Measurements from ENCODE around the gene PPP2R5A. TPM values are rescaled to one million over a fixed set of nuclear protein-coding genes. Genes with fewer than 3 reads are reported as not detected.
"Not testable (repeated sequence)": the region's sequence is repeated elsewhere in the genome, so short reads cannot be mapped to it uniquely, and the experiment has no call there.

Gene PPP2R5A
- polyA plus RNA-seq, 3 donors, result 29.4 to 33.9 (median 30.2) TPM

DNA sequence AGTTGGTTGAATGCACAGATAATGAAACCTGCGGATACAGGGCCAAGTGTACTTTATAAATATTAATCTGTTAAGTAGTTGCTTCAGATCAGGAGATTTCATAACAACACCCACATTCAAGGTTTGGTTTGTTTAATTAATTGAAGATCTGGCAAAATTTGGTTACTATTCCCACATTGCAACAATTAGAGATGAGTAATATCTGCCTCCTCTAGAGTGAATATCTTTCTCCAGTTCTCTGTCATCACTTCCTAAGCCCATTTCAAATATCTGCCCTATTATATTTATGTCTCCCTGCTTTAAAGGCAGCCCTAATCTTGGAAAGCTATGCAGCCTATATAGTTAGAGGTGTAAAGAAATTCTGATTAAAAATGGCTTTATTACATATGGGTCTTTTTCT, 61.4 kb downstream of the PPP2R5A start:
- no peak for DNase-seq

- no peak for DNase-seq
Measured at GRCh38 chr1:212351588-212352362, 66.6 kb downstream of the PPP2R5A start.

GRCh38 chr1:212353181-212353580, 68.0 kb downstream of the PPP2R5A start:
- no peak for DNase-seq

GRCh38 chr1:212354464-212354863, 69.3 kb downstream of the PPP2R5A start:
- DNase-seq, result no peak

DNA sequence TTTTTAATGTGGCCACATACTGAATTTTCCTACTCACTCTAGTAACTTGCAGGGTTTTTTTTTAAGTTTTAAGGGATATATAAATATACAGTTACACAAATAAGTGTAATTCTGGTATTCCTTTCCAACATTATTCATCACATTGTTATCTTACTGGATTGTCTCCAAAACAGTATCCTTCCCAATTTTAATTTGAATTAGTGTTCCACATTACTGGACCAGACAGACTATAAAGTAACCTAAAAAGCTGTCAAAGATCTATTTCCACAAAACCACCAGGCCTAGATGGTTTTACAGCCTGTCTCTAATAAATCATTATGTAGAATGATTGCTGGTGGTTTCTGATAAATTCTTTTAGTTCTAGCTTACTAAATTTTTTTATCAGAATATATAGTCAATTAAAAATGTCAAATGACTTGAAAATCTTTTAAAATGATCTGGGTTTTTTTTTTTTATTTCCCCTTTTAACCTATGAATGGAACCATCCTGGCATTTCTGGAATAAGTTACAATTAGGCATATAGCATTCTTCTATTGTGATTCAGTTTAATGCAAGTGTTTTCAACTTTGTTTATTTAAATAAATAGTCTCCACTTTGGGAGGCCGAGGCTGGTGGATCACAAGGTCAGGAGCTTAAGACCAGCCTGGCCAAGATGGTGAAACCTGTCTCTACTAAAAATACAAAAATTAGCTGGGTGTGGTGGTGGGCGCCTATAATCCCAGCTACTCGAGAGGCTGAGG, 70.2 kb downstream of the PPP2R5A start:
- peak; percentile 12 for DNase-seq

DNA sequence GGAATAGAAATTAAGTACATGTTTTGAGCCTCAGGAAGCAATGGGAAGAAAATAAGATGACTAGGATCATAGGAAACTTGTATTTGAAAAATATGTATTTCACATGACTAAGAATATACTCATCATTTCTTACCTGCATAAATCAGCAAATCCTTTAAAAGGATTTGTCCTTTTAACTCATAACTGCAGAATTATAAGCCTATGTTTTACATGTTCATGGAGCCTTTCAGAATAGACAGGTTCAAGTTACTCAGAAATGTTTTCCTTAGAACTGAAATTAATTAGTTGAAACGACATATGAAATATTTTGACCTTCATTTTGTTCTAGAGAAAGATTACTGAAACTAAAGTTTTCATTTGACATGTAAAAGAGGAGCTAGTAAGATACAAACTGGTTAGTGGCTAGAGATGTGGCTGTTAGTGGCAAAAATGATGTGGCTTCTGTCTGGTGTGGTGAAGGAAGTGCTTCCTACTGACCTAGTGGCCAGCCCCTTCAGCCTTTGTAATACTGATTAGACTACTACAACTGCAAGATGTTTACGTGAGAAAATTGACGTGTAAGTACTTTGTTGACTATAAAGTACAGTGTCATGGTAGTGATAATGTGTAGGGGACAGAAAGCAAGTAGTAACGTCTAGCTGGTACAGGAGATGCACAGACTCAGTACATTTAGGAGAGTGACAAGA, 74.7 kb downstream of the PPP2R5A start:
- DNase-seq, result no peak

- no peak for DNase-seq
Measured at GRCh38 chr1:212364985-212365384, 79.8 kb downstream of the PPP2R5A start.

DNA sequence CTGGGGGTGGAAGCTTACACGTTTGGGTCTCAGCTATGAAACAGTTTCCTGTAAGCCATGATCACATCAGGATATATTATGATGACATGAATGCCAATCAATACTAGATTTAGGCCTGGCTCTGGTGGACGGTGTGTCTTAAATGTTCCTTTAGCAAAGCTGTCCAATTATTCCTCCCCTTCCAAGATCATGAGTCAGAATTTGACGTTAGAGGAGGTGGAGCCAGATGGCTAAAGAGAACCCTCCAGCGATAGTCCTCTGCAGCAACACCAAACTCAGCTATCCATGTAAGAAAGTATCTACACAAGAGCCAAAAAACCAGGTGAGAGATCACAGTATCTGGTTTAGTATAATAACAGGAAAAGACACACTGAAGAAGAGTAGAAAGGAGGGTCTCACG, 81.7 kb downstream of the PPP2R5A start:
- DNase-seq, result no peak

DNA sequence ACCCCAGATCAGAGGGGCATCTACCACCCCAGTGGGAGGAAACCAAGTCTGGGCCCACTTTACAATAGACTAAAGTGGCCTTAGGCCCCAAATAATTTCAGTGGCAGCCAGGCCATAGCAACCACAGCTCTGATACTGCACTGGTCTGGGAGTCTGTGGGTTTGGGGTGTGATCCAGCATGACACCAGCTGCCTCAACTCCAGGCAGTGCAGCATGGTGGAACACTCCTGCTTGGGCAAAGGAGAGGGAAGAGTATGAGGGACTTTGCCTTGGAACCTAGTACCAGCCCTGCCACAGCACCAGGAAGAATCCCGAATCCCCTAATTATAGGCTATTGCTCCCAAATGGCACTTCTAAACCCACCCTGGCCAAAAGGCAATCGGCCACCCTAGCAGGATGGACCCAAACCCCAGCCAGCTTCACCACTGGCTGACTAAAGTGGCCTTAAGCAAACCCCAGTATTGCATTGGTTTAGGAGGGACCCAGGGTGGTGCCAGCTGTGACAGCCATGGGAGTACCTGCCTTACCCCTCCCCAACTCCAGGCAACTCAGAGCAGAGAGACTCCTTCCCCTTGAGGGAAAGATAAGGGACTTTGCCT, 82.4 kb downstream of the PPP2R5A start:
- DNase-seq, result no peak

- peak; percentile 30 for DNase-seq
Measured at GRCh38 chr1:212368073-212368484, 82.9 kb downstream of the PPP2R5A start.

- no peak for DNase-seq
Measured at GRCh38 chr1:212375986-212376385, 90.8 kb downstream of the PPP2R5A start.

- no peak for DNase-seq
Measured at GRCh38 chr1:212377644-212378043, 92.4 kb downstream of the PPP2R5A start.

- no peak for DNase-seq
Measured at GRCh38 chr1:212379366-212379765, 94.2 kb downstream of the PPP2R5A start.

DNA sequence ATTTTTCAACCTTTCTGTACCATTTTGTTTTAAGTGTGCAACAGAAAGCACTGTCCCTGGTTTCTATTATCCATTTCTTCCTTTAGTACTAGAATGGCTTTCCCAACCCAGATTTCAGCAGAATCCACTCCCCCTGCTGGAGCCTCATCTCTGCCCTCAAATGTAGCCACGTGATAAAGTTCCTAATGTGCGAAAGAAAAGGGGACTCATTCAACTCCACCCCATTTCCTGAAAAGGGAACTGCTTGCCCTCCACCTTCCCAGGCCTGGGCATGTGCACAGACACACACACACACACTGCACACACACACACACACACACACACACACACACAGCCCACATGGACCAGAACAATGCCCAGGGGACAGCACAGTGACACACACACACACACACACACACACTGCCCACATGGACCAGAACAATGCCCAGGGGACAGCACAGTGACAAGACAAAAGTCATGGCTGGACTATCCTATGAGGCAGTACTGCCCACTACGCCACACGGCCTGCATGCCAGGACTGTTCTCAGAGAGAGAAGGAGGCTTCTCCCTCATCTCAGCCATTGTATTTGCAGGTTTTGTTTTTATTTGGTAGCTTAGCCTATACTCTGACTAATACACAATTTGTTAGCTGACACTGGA, 96.3 kb downstream of the PPP2R5A start:
- no peak for DNase-seq

GRCh38 chr1:212386029-212386428, 100.8 kb downstream of the PPP2R5A start:
- no peak for DNase-seq

DNA sequence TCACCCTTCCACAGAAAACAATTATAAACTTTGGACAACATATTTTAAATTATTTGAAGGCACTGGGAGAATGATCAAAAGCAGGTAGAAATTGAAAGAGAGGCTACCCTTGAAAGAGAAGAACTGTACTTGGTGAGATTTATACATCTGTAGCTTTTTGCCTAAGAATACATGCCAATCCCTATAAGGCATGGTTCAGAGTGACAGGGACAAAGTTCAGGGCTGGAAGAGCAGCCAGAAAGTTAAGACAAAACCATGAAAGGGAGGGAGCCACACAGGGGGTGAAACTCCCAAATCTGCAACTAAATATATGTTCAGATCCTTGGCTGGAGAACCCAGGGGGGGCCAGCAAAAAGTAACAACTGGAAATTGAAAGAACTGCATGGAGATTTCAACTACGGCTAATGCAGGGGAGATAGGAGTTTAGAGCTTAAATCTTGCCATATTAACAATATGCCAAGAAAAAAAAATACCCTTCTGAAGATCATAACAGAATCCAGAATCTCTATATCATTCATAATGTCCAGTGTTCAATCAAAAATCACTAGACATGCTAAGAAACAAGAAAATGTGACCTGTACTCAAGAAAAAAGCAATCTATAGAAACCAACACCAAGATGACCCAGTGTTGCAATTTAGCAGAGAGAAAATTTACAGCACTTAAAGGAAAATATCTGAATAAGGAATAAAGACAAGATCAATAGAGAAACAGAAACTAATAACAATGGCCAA, 103.9 kb downstream of the PPP2R5A start:
- no peak for DNase-seq

- DNase-seq, result not testable (repeated sequence)
Measured at GRCh38 chr1:212395678-212396437, 110.6 kb downstream of the PPP2R5A start.

GRCh38 chr1:212396638-212397037, 111.4 kb downstream of the PPP2R5A start:
- no peak for DNase-seq

GRCh38 chr1:212397171-212397570, 112.0 kb downstream of the PPP2R5A start:
- DNase-seq, result no peak

GRCh38 chr1:212401042-212401441, 115.8 kb downstream of the PPP2R5A start:
- DNase-seq, result no peak
